ENCODE results near the gene KRTAP5-8. TPM values are rescaled to one million over a fixed set of nuclear protein-coding genes. Genes with fewer than 3 reads are reported as not detected.
"Not testable (repeated sequence)": the region's sequence is repeated elsewhere in the genome, so short reads cannot be mapped to it uniquely, and the experiment has no call there.

KRTAP5-8 gene
- total RNA-seq, 2 donors from 2014 or later = 0.35 TPM; not detected in 1

GRCh38 chr11:71518506-71519471 is 19.0 kb upstream of the KRTAP5-8 start:
- Histone ChIP-seq H3K9me3 (no peaks in the 10 kb centered on the region), H3K4me1 (no peaks in the 10 kb centered on the region), H3K9ac (ENCODE audit: low read depth in 2 of 2, low read length in 2 of 2) (no peak overlapping the region), H3K27me3 (no peaks in the 10 kb centered on the region), H3K36me3 (no peaks in the 10 kb centered on the region), H3K27ac (no peak overlapping the region), H3K4me3 (no peak overlapping the region)
- DNase-seq = no peak
- TF ChIP-seq CTCF (IDR thresholded peaks at IDR 0.05) = no peak
- intact Hi-C loops (cut with DNase I) = no loop called here

GRCh38 chr11:71519546-71519945 is 18.3 kb upstream of the KRTAP5-8 start:
- Histone ChIP-seq H3K4me3 (no peak overlapping the region), H3K27ac (no peak overlapping the region), H3K27me3 (no peaks in the 10 kb centered on the region), H3K4me1 (no peaks in the 10 kb centered on the region), H3K9me3 (no peaks in the 10 kb centered on the region), H3K9ac (ENCODE audit: low read depth in 2 of 2, low read length in 2 of 2) (no peak overlapping the region), H3K36me3 (no peaks in the 10 kb centered on the region)
- TF ChIP-seq CTCF (IDR thresholded peaks at IDR 0.05) = no peak
- intact Hi-C loops (cut with DNase I) = no loop called here
- DNase-seq = no peak

DNA sequence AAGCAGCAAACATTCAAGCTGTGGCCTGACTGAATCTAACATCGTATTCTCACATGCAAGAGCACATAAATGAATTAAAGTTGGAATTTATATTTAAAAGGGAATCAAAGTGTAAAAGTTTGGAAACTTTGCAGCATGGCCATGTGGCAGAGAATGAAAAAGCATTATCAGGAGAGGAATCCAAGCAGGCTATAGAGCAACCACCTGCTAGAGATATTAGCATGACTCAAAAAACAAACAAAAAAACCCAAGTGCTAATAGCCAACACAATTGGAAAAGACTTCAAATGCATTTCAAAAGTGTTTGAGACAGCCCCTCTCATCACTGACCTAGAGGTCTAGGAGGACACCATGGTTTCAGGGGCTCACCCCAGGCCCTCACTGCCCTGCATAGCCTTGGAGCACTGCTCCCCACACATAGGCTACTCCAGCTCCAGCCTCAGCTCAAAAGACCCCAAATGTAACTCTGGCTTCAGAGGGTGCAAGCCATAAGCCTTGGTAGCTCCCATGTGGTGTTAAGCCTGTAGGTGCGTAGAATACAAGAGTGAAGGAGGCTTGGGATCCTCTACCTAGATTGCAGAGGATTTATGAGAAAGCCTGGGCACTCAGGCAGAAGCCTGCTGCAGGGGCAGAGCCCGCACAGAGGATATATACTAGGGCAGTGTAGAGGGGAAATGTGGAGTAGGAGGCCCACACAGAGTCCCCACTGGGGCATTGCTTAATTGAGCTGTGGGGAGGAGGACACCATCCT is 12.5 kb upstream of the KRTAP5-8 start:
- DNase-seq = no peak

GRCh38 chr11:71525938-71526495 is 11.8 kb upstream of the KRTAP5-8 start:
- no peak for TF ChIP-seq CTCF (IDR thresholded peaks at IDR 0.05)
- Histone ChIP-seq H3K4me3 (no peak overlapping the region), H3K9ac (ENCODE audit: low read depth in 2 of 2, low read length in 2 of 2) (no peak overlapping the region), H3K9me3 (no peaks in the 10 kb centered on the region), H3K27ac (no peak overlapping the region), H3K4me1 (no peaks in the 10 kb centered on the region), H3K36me3 (no peaks in the 10 kb centered on the region), H3K27me3 (no peaks in the 10 kb centered on the region)
- no peak for DNase-seq
- intact Hi-C loops (cut with DNase I) = no loop called here

More for the DNA sequence above, 12.5 kb upstream of the KRTAP5-8 start:
- Histone ChIP-seq H3K27me3 (no peaks in the 10 kb centered on the region), H3K4me3 (no peak overlapping the region), H3K36me3 (no peaks in the 10 kb centered on the region), H3K27ac (no peak overlapping the region), H3K9me3 (no peaks in the 10 kb centered on the region), H3K9ac (ENCODE audit: low read depth in 2 of 2, low read length in 2 of 2) (no peak overlapping the region), H3K4me1 (no peaks in the 10 kb centered on the region)
- no peak for TF ChIP-seq CTCF (IDR thresholded peaks at IDR 0.05)
- intact Hi-C loops (cut with DNase I) = no loop called here

GRCh38 chr11:71526796-71527575 is 10.8 kb upstream of the KRTAP5-8 start, which contains the start of gene KRTAP5-7:
Gene KRTAP5-7 (plus strand): TSS chr11:71527267. CDS start chr11:71527301, 34 bp downstream.
- DNase-seq; H3K9me3 ChIP-seq; intact Hi-C loops (cut with DNase I); H3K9ac ChIP-seq (ENCODE audit: low read depth in 2 of 2, low read length in 2 of 2); H3K4me1 ChIP-seq; H3K36me3 ChIP-seq; H3K27ac ChIP-seq; H3K27me3 ChIP-seq; H3K4me3 ChIP-seq: not testable (repeated sequence)
